GM19193 (cell line): ENCODE results near the gene PLEKHM3.

Experiments
- POLR2A ChIP-seq: IDR thresholded peaks from 4 replicates; pipeline ENCODE4 v1.6.1; 2011; ENCODE audit not compliant: insufficient read depth, insufficient read length; ENCODE audit errors: extremely low read depth

The PLEKHM3 gene

DNA sequence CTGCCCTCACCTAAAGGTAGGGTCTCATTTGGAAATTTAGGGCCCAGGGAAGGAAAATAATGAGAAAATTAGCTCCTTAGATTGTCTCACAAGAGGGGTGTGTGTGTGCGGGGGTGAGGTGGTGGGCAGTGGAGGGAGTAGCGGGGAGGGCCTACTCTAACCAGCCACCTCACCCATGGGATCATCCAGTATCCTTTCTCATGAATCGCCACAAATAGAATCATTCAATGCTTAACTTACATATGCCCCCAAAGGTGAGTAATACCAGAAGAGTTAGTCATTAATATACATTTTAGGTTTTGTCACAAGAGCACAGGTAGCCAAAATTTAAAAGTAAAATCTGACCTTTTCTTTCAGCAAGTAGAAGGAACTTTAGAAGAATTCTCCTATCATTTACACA lies 122.1 kb downstream of the PLEKHM3 start:
- TF ChIP-seq POLR2A = no peak

DNA sequence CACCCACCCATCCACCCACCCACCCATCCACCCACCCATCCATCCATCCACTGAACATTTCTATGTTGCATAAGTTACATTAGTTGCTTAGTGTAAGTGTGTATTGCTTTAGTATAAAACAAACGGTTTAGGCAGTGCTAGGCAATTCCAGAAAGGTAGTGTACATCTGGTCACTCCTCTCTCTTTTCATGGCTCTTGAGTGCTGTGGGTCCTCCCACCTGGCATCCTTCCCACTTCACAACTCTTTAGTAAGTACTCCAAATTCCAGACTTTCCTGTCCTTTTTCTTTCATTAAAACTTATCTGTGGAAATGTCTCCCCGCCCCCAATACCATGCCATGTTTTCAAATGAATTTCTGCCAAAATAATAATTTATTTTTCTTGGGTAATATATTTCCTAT lies 122.5 kb downstream of the PLEKHM3 start:
- no peak for TF ChIP-seq POLR2A

DNA sequence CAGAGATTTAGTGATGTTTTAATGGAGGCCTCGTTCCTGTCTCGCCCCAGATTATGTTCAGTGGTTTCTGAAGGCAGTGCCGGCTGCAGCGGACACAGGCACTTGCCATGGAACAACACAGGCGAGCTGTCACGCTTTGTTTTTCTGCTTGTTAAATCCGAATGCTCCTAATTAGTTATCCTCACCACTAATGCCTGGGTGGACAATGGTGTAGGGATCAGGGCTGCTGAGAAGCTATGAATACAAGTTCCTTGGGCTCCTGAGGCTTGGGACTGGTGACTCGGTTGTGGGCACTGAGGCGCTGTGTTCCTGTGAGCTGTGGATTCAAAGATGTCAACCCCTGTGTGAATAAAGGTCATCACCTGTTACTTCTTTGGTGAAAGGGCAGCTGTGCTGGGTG lies 123.5 kb downstream of the PLEKHM3 start:
- no peak for TF ChIP-seq POLR2A

DNA sequence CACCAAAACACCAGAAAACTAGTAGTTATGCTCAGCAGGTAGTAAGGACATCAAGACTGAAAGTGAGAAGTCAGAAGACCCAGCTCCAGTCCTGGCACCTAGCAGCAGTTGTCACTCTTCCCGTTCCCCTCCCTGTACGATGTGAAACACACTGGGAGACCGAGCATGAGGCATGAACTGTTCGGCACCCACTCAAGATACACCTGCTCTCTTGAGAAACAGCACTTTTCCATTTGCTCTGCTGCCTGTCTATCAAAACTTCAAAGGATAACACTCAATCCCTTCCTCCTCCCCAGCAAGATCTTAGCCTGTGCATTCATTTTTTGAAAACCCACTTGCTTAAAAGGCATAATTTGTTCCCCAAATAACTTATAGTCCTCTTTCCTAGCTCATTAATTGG lies 123.9 kb downstream of the PLEKHM3 start:
- TF ChIP-seq POLR2A = no peak

DNA sequence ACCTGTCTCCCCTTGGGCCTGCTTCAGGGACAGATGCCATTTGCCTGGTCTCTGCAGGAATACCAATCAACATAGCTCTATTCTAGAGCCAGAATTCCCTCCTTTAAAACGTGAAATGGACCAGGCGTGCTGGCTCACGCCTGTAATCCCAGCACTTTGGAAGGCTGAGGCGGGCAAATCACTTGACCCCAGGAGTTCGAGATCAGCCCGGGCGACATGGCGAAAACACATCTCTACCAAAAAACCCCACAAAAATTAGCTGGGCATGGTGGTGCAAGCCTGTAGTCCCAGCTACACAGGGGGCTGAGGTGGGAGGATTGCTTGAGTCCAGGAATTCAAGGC lies 127.0 kb downstream of the PLEKHM3 start:
- no peak for TF ChIP-seq POLR2A

DNA sequence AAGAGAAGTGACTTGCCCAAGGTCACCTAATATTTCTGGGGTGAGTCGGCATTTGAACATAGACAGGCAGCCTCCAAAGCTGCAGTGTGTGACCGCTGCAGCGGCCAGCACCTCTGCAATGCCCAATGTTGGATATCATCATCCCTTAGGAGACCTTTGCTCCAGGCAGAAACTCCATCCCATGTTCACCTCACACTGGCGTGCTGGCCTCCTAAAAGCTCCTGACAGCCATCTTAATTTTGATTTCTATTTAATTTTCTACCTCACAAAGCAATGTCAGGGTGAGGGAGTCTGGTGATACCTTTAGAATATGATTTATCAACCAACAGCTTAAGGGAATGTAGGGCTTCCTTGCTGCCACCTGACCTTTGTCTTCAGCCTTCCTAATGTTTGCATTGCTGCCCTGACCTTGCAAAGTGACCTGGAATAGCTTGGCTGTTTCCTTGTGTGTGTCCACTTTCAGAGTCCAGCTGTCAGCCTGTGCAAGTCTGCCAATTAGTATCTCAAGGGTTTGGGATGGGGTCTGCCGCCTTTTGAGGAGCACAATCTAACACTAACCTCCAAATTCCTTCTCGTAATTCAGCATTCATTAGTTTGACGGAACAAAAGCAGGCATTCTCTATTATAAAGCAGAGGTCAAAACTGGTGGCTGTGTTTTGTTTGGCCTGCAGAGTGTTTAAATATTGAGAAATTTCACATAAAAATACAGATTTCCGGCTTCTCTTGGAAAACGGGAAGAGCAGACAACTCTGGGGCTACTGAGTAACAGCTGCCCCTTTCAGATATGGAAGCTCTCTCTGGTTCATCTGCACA lies 127.6 kb downstream of the PLEKHM3 start:
- no peak for TF ChIP-seq POLR2A

DNA sequence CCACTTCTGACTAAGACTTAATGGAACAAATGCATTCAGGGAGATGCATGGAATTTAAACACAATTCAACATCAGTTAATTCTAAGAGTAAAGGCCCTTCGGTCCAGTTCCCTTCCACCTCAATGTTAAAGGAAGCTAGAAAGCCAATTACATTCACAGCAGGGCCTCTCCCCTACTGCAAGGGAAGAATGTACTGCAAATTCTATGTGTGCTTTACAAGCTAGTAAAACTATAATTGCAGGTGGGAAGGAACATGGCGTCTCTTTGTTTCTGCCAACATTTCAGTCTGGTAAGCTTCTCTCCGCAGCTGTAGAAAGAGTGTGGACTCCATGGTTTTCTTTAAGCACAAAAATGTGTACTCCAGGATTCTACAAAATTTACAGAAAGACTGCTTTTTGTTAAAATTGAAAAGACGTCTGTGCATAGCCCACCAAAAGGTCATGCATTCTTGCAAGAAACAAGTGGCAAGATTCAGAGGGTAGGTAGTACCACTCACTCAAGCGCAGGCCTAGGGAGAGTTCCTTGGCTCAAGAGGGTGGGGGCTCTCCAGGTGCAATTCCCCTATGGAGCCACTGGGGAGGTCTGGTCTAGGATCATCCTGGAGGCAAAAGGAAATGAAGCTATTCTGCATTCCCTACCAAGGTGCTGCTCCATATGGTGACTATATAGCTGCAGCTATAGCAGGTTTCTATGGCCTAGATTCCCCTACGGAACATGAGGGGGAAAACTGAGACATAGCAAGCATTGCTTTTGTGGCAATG lies 128.6 kb downstream of the PLEKHM3 start:
- TF ChIP-seq POLR2A = no peak

DNA sequence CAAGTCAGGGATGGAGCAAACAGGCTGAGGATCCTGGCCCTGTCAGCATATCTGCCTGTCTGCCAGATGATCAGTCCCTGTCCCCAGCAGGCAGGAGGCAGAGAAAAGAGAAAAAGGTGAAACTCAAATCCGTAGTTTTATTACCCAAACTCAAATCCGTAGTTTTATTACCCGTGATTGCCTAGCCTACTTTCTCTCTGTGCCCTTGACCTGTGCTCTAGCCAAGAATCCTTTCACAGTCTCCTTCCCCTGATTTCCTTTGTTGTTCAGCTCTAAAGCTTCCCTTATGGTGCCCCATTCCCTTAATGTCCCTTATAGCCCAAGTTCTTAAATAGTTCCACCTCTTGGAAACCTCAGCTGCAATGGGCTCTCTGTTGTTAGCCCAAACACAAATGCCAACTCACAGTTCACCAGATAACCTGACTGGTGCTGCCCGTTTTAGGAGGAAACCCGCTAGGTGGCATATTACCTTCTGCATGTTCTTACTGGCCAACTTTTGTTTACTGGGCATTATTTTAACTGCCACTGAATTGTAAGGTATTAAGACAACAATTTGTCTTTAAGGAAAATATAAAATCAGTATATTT lies 130.0 kb downstream of the PLEKHM3 start:
- no peak for TF ChIP-seq POLR2A

DNA sequence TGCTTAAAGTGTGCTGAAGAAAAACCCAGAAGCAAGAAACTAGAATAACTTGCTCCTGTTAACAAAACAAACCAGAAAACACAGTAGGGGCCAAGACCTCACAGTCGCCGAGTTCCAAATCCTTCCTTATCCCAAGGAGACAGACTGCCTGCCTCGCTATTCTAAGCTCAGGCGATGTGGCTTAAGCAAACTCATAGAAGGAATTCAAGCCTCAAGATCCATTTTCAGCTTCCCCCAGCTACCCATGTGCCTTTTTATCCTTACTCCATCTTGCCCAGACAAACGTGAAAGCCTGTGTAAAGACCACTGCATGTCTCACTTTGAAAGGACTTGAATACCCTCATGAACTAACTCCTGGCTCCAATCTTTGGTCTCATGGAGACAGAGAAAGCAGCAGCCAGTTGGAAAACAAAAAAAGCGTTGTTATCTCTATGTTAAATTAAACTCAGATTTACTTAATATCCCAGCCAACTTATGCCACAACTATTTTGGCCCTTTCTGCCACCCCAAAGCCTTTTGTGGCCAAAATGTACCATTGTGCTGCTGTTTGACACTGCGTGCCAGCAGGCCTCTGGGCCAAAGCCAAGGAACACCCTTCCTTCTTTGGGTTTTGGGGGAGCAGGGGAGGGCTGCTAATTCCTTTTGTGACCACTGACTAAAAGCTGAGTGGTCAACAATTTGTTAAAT lies 132.5 kb downstream of the PLEKHM3 start:
- no peak for TF ChIP-seq POLR2A

DNA sequence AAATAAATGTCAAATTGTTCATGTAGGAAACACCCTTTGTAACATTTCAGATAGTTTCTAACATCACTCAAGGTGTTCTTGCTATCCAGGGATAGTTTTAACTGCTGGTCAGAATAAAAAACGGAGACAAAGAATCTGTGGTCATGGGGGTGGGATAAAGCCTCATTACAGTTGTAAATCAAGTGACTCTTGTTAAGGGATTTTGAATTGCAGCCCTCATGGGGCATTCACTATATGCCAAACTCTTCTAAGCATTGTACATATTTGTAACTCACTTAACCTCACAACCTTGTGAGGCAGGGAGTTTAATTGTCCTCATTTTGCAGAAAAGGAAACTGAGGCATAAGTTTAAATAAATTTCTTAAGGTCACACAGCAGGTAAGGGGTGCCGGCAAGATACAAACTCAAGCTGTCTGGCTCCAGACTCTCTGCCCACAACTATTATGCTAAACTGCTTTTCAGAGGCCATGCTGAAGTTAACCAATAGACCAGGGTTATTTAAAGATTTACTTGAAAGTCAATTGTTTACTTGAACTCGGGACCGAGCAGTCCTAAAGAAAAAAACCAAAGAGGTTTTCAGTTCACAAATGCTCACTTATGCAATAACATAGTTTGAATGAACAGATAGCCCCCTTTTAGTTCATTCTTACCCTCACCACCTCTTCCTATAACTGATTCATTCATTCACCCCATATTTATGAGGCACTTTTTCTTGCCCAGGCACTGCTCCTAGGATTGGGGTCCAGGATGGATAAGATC lies 134.1 kb downstream of the PLEKHM3 start:
- TF ChIP-seq POLR2A = no peak

DNA sequence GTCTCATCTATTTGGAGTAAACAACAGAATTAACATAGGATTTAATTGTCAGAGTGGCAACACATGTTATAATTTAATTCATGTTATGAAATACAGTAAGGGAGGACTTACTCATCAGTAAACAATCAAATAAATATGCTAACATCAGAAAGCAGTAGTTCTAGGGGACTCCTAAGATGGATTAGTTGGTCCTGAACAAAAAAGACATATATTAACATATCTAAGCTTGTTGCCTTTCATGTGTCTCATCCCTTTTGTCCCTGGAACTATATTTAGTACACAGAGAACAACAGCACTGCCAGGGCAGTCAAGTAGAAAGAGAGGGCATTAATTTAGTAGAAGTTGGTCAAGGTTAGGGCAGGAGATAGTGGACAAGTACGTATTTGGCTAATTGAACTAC lies 137.8 kb downstream of the PLEKHM3 start:
- TF ChIP-seq POLR2A = no peak

DNA sequence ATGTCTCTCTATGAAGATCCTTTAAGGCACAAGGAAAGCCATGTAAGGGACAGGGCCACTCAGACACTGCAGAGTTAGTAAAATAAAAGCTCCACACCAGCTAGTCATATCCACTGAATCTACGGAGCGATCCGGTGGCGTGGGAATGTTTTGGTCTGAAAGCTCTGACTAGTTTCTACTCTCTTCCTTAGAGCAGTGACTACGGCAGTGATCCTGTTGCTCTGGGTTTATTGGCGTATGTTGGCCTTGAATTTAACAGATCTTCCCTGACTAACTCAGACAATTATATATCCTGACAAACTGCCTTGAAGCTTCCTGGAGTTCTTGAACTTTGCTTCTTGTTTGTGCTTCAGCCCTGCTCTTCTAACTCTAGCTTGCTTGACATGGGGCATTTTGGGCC lies 140.3 kb downstream of the PLEKHM3 start:
- TF ChIP-seq POLR2A = no peak

DNA sequence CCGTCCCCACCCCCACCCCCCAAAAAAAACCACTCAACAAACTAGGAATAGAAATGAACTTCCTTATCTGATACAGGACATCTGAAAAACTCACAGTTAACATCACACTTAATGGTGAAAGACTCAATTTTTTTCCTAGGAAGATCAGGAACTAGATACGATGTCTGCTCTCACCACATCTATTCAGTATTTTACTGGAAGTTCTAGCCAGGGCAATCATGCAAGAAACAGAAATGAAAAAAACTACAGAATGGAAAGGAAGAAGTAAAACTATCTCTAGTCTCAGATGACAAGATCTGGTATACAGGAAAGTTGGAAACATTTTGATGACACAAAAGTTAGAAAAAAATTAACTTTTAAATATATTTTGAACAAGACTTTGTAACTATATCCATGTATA lies 141.2 kb downstream of the PLEKHM3 start:
- TF ChIP-seq POLR2A = no peak

DNA sequence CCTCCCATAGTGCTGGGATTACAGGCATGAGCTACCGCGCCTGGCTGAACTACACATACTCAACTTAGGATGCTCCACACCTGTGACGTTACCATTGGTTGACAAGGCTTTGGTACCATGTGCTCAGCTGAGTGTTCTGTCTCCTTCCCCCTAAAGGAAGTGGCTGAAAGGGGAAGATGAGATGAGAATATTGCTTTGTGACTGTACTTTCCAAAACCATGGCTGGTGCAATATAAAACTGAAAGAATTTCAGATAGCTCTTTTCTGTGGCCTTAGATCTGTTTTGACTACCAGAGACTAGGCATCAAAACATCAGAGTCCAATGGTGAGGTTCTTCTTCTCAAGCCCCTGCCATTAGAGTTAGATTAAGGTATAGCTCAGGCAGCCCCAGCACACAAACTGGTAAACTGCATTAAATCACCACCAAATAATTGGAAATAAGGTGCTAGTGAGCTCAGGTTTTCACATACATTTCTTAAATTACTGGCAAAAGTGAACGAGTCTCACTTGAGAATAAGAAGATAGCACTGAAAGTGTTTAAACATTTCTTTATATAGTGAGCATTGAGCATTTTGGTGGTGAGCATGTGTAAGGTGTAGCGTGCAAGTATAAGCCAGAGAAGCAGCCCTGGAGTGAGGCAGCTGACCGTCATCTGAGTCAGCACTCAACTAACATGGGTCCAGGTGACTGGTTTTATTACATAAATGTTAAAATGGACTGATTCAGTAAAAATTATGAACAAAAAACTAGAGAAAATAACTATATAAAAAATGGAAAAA lies 142.1 kb downstream of the PLEKHM3 start:
- no peak for TF ChIP-seq POLR2A

DNA sequence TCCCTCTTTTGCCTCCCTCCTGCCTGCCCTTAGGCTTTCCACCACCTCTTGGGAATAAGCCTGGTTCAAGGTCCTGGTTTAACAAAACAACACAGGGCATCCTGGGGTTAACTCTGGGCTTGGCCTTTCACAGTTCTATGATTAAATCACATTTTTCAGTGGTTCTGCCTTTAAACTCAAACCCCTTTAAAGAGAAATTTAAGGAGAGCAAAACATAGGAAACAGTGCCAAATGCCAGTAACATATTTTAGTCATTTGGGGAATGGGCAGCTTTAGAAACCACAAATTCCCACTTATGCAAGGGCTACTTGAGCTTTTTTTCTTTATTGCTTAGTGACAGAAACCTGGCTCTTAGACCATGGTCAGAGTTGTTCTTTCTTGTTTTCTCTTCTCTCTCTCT lies 143.4 kb downstream of the PLEKHM3 start:
- no peak for TF ChIP-seq POLR2A

DNA sequence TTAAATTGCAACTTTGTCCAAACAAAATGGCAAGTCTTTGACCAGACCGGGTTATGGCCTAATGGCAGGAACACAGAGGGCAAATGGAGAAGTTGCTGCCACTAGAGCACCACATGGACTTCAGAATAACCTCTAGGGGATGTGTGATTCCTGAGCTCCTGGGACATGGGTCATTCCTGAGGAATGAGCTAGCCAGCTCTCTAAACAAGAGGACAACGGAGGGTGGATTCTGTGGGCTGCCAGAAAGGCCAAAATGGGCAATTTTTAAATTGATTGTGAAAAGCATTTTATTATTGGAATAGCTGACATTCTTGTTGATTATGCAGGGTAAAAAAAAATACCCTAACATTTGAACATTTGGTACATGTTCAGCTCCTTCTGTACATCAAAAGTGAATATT lies 145.8 kb downstream of the PLEKHM3 start:
- TF ChIP-seq POLR2A = no peak
